Measurements from ENCODE around the gene ARAP1.

Gene ARAP1

DNA sequence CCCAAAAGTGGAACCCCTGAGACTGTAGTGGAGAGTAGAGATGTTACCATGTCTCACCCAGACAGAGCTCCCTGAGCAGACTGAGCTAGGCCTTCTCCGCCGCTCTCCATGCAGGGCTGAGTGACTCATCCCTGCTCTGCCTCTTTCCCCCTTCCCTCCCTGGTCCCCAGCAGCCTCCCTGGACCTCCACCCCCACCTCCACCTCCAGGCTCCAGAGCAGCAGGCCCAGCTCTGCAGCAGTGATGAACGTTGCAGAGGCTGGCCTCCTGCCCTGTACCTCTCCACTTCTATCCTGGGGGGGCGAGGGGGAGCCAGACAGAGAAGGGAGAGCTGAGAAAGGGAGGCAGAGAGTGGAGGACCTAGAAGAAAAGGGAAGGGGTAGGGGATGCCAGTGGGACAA lies 19.3 kb upstream of the ARAP1 start:
- ChIA-PET CTCF (interaction anchor here (0.8 to 2.6 kb wide), 5 partner anchors 9 to 46 kb away, joined by 3 to 10 read pairs (median 4); no protein-coding TSS in a partner anchor), POLR2A (interaction anchor here (0.6 kb wide), 1 partner anchor 38 kb away, joined by 4 read pairs; no protein-coding TSS in a partner anchor)
- TF ChIP-seq, protein P1, sequence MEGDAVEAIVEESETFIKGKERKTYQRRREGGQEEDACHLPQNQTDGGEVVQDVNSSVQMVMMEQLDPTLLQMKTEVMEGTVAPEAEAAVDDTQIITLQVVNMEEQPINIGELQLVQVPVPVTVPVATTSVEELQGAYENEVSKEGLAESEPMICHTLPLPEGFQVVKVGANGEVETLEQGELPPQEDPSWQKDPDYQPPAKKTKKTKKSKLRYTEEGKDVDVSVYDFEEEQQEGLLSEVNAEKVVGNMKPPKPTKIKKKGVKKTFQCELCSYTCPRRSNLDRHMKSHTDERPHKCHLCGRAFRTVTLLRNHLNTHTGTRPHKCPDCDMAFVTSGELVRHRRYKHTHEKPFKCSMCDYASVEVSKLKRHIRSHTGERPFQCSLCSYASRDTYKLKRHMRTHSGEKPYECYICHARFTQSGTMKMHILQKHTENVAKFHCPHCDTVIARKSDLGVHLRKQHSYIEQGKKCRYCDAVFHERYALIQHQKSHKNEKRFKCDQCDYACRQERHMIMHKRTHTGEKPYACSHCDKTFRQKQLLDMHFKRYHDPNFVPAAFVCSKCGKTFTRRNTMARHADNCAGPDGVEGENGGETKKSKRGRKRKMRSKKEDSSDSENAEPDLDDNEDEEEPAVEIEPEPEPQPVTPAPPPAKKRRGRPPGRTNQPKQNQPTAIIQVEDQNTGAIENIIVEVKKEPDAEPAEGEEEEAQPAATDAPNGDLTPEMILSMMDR (IDR thresholded peaks at IDR 0.05; ENCODE audit: control extremely low read depth, extremely low read depth, low read depth, missing control alignments): no peak
- DNase-seq (ENCODE audit: extremely low spot score): no peak

DNA sequence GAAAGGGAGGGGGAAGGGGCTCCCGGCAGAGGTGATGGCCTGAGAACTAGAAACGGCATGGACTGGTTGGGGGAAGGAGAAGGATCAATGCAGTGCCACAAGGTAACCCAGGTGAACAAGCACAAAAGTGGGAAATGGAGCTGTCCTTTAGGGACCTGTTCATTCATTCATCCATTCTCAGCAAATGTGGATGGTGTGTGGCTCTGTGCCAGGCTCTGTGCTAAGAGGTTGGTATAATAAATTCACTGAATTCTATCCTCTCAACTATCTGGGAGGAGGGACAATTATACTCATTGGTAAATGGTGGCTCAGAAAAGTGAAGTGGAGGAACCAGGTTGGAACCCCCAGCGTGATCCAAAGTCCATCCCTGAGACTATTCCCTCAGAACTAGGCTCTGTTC lies 18.6 kb upstream of the ARAP1 start:
- ChIA-PET CTCF (interaction anchor here (0.8 to 2.6 kb wide), 5 partner anchors 10 to 46 kb away, joined by 3 to 10 read pairs (median 4); no protein-coding TSS in a partner anchor), POLR2A (no interaction called here)
- TF ChIP-seq, protein P1 (IDR thresholded peaks at IDR 0.05; ENCODE audit: control extremely low read depth, extremely low read depth, low read depth, missing control alignments): no peak
- DNase-seq (ENCODE audit: extremely low spot score): no peak

DNA sequence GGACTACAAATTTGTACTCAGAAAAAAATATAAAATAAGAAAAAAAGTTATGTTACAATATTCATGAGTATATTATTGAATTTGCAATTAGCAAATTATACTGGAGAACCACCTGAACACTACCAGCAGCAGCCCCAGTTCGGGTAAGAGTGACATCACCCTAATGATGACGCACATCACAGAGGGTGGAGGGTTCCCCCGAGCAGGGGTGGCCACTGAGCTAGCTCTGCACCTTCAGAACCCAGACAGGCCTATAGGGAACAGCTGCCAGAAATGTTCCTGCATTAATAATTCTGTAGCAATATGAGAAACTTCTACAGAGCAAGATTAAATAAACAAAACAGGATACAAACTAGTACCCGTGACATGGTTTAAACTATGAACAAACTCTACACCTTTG lies 17.5 kb upstream of the ARAP1 start:
- TF ChIP-seq, protein P1 (IDR thresholded peaks at IDR 0.05; ENCODE audit: control extremely low read depth, extremely low read depth, low read depth, missing control alignments): no peak
- no peak for DNase-seq (ENCODE audit: extremely low spot score)
- CTCF ChIA-PET: interaction anchor here (1.0 to 2.6 kb wide), 3 partner anchors 23 to 44 kb away, joined by 3 to 10 read pairs (median 4); no protein-coding TSS in a partner anchor
- POLR2A ChIA-PET: no interaction called here

DNA sequence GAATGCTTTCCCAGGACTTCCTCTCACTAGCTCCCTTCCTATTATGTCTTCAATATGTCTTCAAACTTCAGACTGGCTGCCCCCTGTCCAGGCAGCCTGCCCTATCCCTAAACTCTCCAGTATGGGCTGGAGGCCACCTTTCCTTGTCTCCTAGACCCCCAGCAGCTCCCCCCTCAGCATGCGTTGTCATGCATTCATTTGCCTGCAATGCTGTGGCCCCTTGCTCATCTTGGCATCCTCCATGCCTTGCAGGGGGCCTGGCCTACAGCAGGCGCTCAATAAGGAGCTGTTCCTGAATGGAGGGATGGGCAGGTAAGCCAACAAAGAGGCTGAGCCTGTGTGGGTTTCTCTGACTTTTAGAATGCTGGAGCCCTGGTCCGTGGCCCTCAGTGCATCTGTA lies 16.4 kb upstream of the ARAP1 start:
- TF ChIP-seq, protein P1 (IDR thresholded peaks at IDR 0.05; ENCODE audit: control extremely low read depth, extremely low read depth, low read depth, missing control alignments): no peak
- ChIA-PET CTCF (interaction anchor here (0.7 to 2.1 kb wide), 4 partner anchors 19 to 44 kb away, joined by 3 to 8 read pairs (median 6); partner anchors contain the start of gene STARD10), POLR2A (no interaction called here)
- DNase-seq (ENCODE audit: extremely low spot score): no peak

DNA sequence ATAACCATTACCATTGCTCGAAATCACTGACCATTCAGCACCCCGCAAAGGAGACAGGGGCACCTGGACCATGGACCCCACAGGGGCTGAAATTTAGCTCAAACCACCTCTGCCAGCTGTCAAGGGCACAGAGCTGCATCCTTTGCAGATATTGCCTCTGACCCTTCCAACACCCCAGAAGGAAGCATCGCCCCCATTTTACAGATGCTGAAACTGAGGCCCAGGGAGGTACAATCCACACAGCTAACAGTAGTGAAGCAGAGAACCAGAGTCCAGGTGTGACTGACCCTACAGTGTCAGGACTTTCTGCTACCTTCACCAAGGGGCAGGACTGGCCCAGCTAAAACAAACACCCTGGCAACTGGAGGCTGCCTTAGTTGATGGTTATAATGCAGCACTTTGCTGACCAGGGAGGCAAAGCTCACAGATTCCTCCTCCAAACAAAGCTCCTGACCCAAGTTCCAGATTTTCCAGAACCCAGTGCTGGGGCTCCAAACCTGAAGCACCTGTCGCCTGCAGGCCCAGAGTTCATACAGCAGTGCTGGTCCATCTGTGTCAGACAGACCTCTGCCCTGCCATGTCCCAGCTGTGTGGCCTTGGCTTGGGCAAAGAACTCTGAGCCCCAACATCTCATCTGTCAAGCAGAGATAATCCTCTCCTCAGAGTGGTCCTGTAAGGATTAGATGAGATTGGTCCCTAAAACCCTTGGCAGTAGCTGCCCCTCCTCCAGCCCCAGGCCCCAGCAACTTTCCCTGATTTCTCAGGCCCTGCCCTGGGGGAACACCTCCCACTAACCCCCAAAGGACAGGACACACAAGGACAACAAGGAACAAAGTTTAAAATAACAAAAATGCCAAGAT lies 15.2 kb upstream of the ARAP1 start:
- ChIA-PET POLR2A (interaction anchor here (1.3 kb wide), 1 partner anchor 22 kb away, joined by 3 read pairs; no protein-coding TSS in a partner anchor), CTCF (interaction anchor here (0.8 to 2.1 kb wide), 6 partner anchors 11 to 43 kb away, joined by 3 to 8 read pairs (median 4); partner anchors contain the start of gene STARD10)
- TF ChIP-seq, protein P1 (IDR thresholded peaks at IDR 0.05; ENCODE audit: control extremely low read depth, extremely low read depth, low read depth, missing control alignments): no peak
- no peak for DNase-seq (ENCODE audit: extremely low spot score)

DNA sequence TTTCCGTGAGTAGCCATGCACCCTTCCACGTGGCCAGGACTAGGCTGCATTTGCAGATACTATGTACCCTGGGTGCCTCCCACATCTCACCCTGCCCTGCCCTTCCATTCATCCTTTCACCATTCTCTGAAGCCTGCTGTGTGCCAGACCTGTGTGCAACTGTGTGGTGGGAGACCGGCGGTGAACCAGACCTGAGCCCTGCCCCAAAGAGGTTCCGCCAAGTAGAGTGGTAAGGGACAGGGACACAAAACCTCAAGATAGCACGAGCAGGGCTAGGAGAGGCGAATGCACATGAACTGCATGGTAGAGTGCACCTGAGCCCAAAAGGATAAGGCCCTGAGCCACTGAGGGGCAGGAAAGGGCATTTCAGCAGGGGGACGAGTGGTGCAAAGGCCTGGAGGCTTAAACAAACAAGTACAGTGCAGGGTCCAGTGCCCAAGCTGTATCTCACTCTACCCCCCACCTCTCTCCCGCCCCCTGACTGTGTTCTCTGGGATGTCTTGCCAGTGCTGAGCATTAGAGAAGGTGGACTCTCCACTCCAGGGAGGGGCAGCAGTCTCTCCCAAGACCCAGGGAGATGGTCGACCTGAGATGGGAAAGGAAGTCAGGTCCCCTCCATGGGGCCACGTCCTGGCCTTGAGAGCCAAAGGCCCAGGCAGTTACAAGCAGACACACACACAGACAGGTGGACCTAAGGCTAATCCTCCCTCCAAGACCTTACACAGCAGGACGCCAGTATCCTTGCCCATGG lies 14.1 kb upstream of the ARAP1 start:
- TF ChIP-seq, protein P1 (IDR thresholded peaks at IDR 0.05; ENCODE audit: control extremely low read depth, extremely low read depth, low read depth, missing control alignments): no peak
- ChIA-PET CTCF (interaction anchor here (0.6 to 2.0 kb wide), 4 partner anchors 13 to 43 kb away, joined by 3 to 8 read pairs (median 4); partner anchors contain the start of gene STARD10), POLR2A (no interaction called here)
- no peak for DNase-seq (ENCODE audit: extremely low spot score)

Data from GM10248 (cell line).